K562 (cell line): ENCODE measurements around the gene MYLK4. TPM values are rescaled to one million over a fixed set of nuclear protein-coding genes. Genes with fewer than 3 reads are reported as not detected.

Experiments
- CBFB ChIP-seq: sonication (generic); formaldehyde crosslinking; IDR thresholded peaks from 2 replicates; pipeline ENCODE4 v1.4.0; 2020; ENCODE audit warnings: mild to moderate bottlenecking, missing genetic modification reagents
- CBX3 ChIP-seq, 2 experiments: IDR thresholded peaks; 1 replicate in 1 of 2; 2 replicates in 1 of 2; pipeline ENCODE4 v1.6.1; 2012; ENCODE audit warnings: inconsistent platforms in 2 of 2, low read length in 2 of 2, borderline replicate concordance in 1 of 2, control low read depth in 1 of 2
- MGA ChIP-seq: fragments of 450-650 bp; IDR thresholded peaks from 2 replicates; pipeline ENCODE4 v1.6.1; 2016; ENCODE audit warnings: mild to moderate bottlenecking, moderate library complexity
- TCF3 ChIP-seq: sonication (generic); formaldehyde crosslinking; IDR thresholded peaks from 2 replicates; pipeline ENCODE4 v1.4.0; 2020; ENCODE audit warnings: mild to moderate bottlenecking, missing genetic modification reagents
- USF2 ChIP-seq: sonication (generic); formaldehyde crosslinking; IDR thresholded peaks from 2 replicates; pipeline ENCODE4 v1.5.0; 2020; ENCODE audit warnings: missing genetic modification reagents
- YY1 ChIP-seq, 3 experiments: IDR thresholded peaks; 2 replicates each; pipeline ENCODE4 v1.6.1; 2011; ENCODE audit warnings: low read length in 2 of 3, mild to moderate bottlenecking in 2 of 3, moderate library complexity in 2 of 3, borderline replicate concordance in 1 of 3, control low read depth in 1 of 3, low read depth in 1 of 3; ENCODE audit not compliant: insufficient read depth in 3 of 3, insufficient replicate concordance in 2 of 3, control insufficient read depth in 1 of 3, insufficient read length in 1 of 3; ENCODE audit errors: extremely low read depth in 1 of 3
- ZBED1 ChIP-seq: IDR thresholded peaks from 2 replicates; pipeline ENCODE4 v1.6.1; 2014
- ZNF639 ChIP-seq, 2 experiments: fragments of 200-800 bp in 1 of 2; sonication (Bioruptor generic) in 1 of 2; sonication (generic) in 1 of 2; formaldehyde crosslinking in 1 of 2; IDR thresholded peaks in 1 of 2; conservative IDR thresholded peaks in 1 of 2; 2 replicates each; pipeline versions ENCODE4 v1.5.0 to v1.6.1; 2016 to 2020; ENCODE audit warnings: missing compliant biosample characterization in 1 of 2, missing genetic modification characterization in 1 of 2, missing genetic modification reagents in 1 of 2
- polyA plus RNA-seq, 8 experiments: library from polyadenylated mRNA; depleted of rRNA in 4 of 8; stranded (reverse) in 5 of 8; unstranded in 3 of 8; fragments of >200 nt; fragmentation: Nextera tagmentation in 2 of 8; fragmentation: Illumina TruSeq in 1 of 8; extraction: Ambion mirVana in 2 of 8; extraction: Trizol in 1 of 8; gene quantifications; 2 replicates each; pipeline versions ENCODE4 v1.2.1 to v1.2.3, GENCODE V29; 2011 to 2014; ENCODE audit warnings: inconsistent platforms in 1 of 8, missing spikeins in 1 of 8
- total RNA-seq, 7 experiments: library from RNA; depleted of rRNA in 6 of 7; stranded (reverse); fragments of >200 nt in 6 of 7; fragmentation: Illumina TruSeq in 2 of 7; extraction: Trizol in 2 of 7; gene quantifications; 2 replicates each; pipeline versions ENCODE4 v1.2.1 to v1.2.3, GENCODE V29; 2011 to 2021; ENCODE audit warnings: low replicate concordance in 1 of 7

MYLK4 gene
- total and polyA plus RNA-seq, 9 of the 15 experiments (the other 6 are each of a cell fraction or from before 2014, with no cell fraction given), result 0.01 to 0.15 (median 0.06) TPM

- TF ChIP-seq MGA (peak; percentile 4; the same call in 1 of the 2 replicates), USF2 (CRISPR knock-in tag) (no peak), ZBED1 (no peak), ZNF639 (CRISPR knock-in tag; conservative IDR thresholded peaks at IDR 0.05 in 1 of 2, IDR thresholded peaks at IDR 0.05 in 1 of 2) (peak in 1 of 2 experiments; percentile 80; a peak in 2 of 4 replicates), CBFB (CRISPR knock-in tag) (no peak), CBX3 (IDR thresholded peaks at IDR 0.05; ENCODE audit: borderline replicate concordance in 1 of 2, low read length in 2 of 2) (no peak), TCF3 (CRISPR knock-in tag) (0 out of 2 replicates have a peak, but pooled peaks have one; percentile 3), YY1 (IDR thresholded peaks at IDR 0.05; ENCODE audit: borderline replicate concordance in 1 of 3, control insufficient read depth in 1 of 3, extremely low read depth in 1 of 3, insufficient read depth in 3 of 3, insufficient read length in 1 of 3, insufficient replicate concordance in 2 of 3, low read depth in 1 of 3, low read length in 2 of 3) (peak; percentile 66 to 91 (median 89))
Observed at GRCh38 chr6:2765166-2765895, 14.6 kb upstream of the MYLK4 start, which contains the start of gene WRNIP1 (continued).
